Measurements from ENCODE around the gene RAD1.
A peak's percentile ranks its signal among the peaks of the same experiment; 100 is the strongest.

Gene RAD1

DNA sequence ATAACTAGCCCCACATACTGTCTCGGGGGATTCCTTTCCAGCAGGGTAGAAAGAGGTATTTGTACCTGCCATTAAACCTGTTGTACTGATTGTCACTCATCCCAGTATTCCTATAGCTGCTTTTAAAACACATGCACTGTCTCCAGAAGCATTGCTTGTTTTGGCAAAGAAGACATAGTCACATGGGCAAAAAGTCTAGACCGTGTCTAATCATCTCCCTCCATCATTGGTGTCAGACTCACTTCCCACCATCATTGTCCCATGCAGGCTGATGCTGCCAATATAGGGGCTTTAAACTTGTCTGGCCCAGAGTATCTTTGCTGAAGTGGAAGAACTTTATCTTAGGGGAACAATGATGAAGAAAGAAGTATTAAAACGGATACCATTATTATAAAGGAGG is 26.6 kb upstream of the RAD1 start:
- Histone ChIP-seq H3K79me2 (ENCODE audit: insufficient read depth, low read length) (no peaks in the 10 kb centered on the region), H3K4me1 (ENCODE audit: insufficient read depth, low read length, poor library complexity, severe bottlenecking) (no peaks in the 10 kb centered on the region), H3K4me3 (ENCODE audit: low read length, poor library complexity, severe bottlenecking) (no peak overlapping the region), H3F3A (ENCODE audit: low read depth) (no peaks in the 10 kb centered on the region), H3K27me3 (ENCODE audit: insufficient read depth, low read length, poor library complexity, severe bottlenecking) (no peaks in the 10 kb centered on the region), H3K36me3 (ENCODE audit: insufficient read depth, low read length) (peaks cover 83% of the 10 kb centered on the region), H3K4me2 (ENCODE audit: low read depth, low read length, poor library complexity, severe bottlenecking) (no peak overlapping the region), H2AFZ (ENCODE audit: low read length) (no peak overlapping the region), H3K9ac (ENCODE audit: low read depth, low read length, poor library complexity, severe bottlenecking) (no peak overlapping the region), H3K9me3 (ENCODE audit: insufficient read depth, low read depth, low read length) (no peaks in the 10 kb centered on the region), H3K9me2 (replicated peaks; ENCODE audit: low read depth, low read length) (no peaks in the 10 kb centered on the region), H4K20me1 (ENCODE audit: insufficient read depth, low read length, poor library complexity, severe bottlenecking) (no peaks in the 10 kb centered on the region)
- TF ChIP-seq, protein P1, sequence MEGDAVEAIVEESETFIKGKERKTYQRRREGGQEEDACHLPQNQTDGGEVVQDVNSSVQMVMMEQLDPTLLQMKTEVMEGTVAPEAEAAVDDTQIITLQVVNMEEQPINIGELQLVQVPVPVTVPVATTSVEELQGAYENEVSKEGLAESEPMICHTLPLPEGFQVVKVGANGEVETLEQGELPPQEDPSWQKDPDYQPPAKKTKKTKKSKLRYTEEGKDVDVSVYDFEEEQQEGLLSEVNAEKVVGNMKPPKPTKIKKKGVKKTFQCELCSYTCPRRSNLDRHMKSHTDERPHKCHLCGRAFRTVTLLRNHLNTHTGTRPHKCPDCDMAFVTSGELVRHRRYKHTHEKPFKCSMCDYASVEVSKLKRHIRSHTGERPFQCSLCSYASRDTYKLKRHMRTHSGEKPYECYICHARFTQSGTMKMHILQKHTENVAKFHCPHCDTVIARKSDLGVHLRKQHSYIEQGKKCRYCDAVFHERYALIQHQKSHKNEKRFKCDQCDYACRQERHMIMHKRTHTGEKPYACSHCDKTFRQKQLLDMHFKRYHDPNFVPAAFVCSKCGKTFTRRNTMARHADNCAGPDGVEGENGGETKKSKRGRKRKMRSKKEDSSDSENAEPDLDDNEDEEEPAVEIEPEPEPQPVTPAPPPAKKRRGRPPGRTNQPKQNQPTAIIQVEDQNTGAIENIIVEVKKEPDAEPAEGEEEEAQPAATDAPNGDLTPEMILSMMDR (conservative IDR thresholded peaks at IDR 0.05; ENCODE audit: low read length) = no peak
- no peak for TF ChIP-seq EZH2phosphoT487 (IDR thresholded peaks at IDR 0.05; ENCODE audit: borderline replicate concordance)

- TF ChIP-seq, protein P1 (conservative IDR thresholded peaks at IDR 0.05; ENCODE audit: low read length) = no peak
- no peak for TF ChIP-seq EZH2phosphoT487 (IDR thresholded peaks at IDR 0.05; ENCODE audit: borderline replicate concordance)
- H3K27me3 ChIP-seq (ENCODE audit: insufficient read depth, low read length, poor library complexity, severe bottlenecking) = no peaks in the 10 kb centered on the region
- H3K9me3 ChIP-seq (ENCODE audit: insufficient read depth, low read depth, low read length) = no peaks in the 10 kb centered on the region
- H3K9ac ChIP-seq (ENCODE audit: low read depth, low read length, poor library complexity, severe bottlenecking) = no peak overlapping the region
- H3K79me2 ChIP-seq (ENCODE audit: insufficient read depth, low read length) = peaks cover 58% of the 10 kb centered on the region
- no peak overlapping the region for H2AFZ ChIP-seq (ENCODE audit: low read length)
- H3K4me3 ChIP-seq (ENCODE audit: low read length, poor library complexity, severe bottlenecking) = peak overlapping the region; percentile 56
- H3K9me2 ChIP-seq (replicated peaks; ENCODE audit: low read depth, low read length) = no peaks in the 10 kb centered on the region
- H3K36me3 ChIP-seq (ENCODE audit: insufficient read depth, low read length) = peaks cover 25% of the 10 kb centered on the region
- H3K4me2 ChIP-seq (ENCODE audit: low read depth, low read length, poor library complexity, severe bottlenecking) = peak overlapping the region; percentile 72
- peaks cover 32% of the 10 kb centered on the region for H4K20me1 ChIP-seq (ENCODE audit: insufficient read depth, low read length, poor library complexity, severe bottlenecking)
- H3F3A ChIP-seq (ENCODE audit: low read depth) = no peaks in the 10 kb centered on the region
- peaks cover 35% of the 10 kb centered on the region for H3K4me1 ChIP-seq (ENCODE audit: insufficient read depth, low read length, poor library complexity, severe bottlenecking)
Observed at GRCh38 chr5:34932947-34933346, 17.6 kb upstream of the RAD1 start.

- peak overlapping the region; percentile 93 for H3K4me3 ChIP-seq (ENCODE audit: low read length, poor library complexity, severe bottlenecking)
- no peaks in the 10 kb centered on the region for H3K9me2 ChIP-seq (replicated peaks; ENCODE audit: low read depth, low read length)
- peaks cover 15% of the 10 kb centered on the region; the same call in 1 of the 2 replicates for H3K36me3 ChIP-seq (ENCODE audit: insufficient read depth, low read length)
- TF ChIP-seq, protein P1 (conservative IDR thresholded peaks at IDR 0.05; ENCODE audit: low read length) = no peak
- H4K20me1 ChIP-seq (ENCODE audit: insufficient read depth, low read length, poor library complexity, severe bottlenecking) = peaks cover 32% of the 10 kb centered on the region
- peaks cover 5% of the 10 kb centered on the region; the same call in 1 of the 2 replicates for H3F3A ChIP-seq (ENCODE audit: low read depth)
- H3K4me1 ChIP-seq (ENCODE audit: insufficient read depth, low read length, poor library complexity, severe bottlenecking) = peaks cover 35% of the 10 kb centered on the region
- H3K9ac ChIP-seq (ENCODE audit: low read depth, low read length, poor library complexity, severe bottlenecking) = peak overlapping the region; percentile 92
- no peak overlapping the region for H2AFZ ChIP-seq (ENCODE audit: low read length)
- peak overlapping the region; percentile 72 for H3K4me2 ChIP-seq (ENCODE audit: low read depth, low read length, poor library complexity, severe bottlenecking)
- H3K27me3 ChIP-seq (ENCODE audit: insufficient read depth, low read length, poor library complexity, severe bottlenecking) = no peaks in the 10 kb centered on the region
- H3K9me3 ChIP-seq (ENCODE audit: insufficient read depth, low read depth, low read length) = no peaks in the 10 kb centered on the region
- peaks cover 58% of the 10 kb centered on the region for H3K79me2 ChIP-seq (ENCODE audit: insufficient read depth, low read length)
Observed at GRCh38 chr5:34930870-34931269, 15.6 kb upstream of the RAD1 start.
